ENCODE measurements around the gene DGCR6. TPM values are rescaled to one million over a fixed set of nuclear protein-coding genes. Genes with fewer than 3 reads are reported as not detected.
"Not testable (repeated sequence)": the region's sequence is repeated elsewhere in the genome, so short reads cannot be mapped to it uniquely, and the experiment has no call there.

The DGCR6 gene
- total RNA-seq, 1 experiment from 2014 or later = 1.8 TPM

DNA sequence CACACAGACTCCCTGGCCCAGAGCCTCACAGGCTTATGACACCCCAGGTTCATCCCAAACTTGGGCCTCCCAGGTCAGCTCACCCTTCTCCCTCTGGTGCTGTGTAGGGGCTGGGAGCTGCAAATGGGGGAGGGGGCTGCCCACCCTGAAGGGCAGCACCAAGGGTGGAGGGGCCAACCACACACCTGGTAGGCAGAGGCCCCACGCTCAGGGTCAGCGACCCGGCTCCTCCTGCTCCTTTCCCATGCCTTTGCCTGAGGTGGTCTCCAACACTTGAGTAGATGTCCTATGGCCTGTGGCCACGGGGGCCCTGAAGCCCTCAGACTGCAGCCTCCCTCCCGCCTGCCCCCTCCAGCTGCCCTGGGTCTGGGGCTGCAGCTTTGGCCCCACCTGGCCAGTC lies 3.4 kb downstream of the DGCR6 start:
- no peak overlapping the region for H2BK120ac ChIP-seq (ENCODE audit: low read depth, low read length, poor library complexity, severe bottlenecking)
- H3K79me1 ChIP-seq (ENCODE audit: insufficient read depth, low read depth, low read length, poor library complexity, severe bottlenecking) = no peaks in the 10 kb centered on the region
- H2AK5ac ChIP-seq (ENCODE audit: insufficient read length, low read length) = no peak overlapping the region
- H3K27ac Mint-ChIP-seq = no peak overlapping the region
- H3K56ac ChIP-seq (ENCODE audit: insufficient read length, low read depth, low read length) = no peak overlapping the region
- no peak overlapping the region for H2AFZ ChIP-seq (ENCODE audit: low read length)
- H3K23ac ChIP-seq (ENCODE audit: insufficient read length, low read depth, low read length) = no peak overlapping the region
- H3K27me3 ChIP-seq (ENCODE audit: insufficient read depth, low read length) = no peaks in the 10 kb centered on the region
- H3K9me3 Mint-ChIP-seq = no peaks in the 10 kb centered on the region
- no peaks in the 10 kb centered on the region for H3K36me3 Mint-ChIP-seq (ENCODE audit: insufficient read depth in 1 of 3, low read depth in 3 of 3)
- TF ChIP-seq, protein P1, sequence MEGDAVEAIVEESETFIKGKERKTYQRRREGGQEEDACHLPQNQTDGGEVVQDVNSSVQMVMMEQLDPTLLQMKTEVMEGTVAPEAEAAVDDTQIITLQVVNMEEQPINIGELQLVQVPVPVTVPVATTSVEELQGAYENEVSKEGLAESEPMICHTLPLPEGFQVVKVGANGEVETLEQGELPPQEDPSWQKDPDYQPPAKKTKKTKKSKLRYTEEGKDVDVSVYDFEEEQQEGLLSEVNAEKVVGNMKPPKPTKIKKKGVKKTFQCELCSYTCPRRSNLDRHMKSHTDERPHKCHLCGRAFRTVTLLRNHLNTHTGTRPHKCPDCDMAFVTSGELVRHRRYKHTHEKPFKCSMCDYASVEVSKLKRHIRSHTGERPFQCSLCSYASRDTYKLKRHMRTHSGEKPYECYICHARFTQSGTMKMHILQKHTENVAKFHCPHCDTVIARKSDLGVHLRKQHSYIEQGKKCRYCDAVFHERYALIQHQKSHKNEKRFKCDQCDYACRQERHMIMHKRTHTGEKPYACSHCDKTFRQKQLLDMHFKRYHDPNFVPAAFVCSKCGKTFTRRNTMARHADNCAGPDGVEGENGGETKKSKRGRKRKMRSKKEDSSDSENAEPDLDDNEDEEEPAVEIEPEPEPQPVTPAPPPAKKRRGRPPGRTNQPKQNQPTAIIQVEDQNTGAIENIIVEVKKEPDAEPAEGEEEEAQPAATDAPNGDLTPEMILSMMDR (conservative IDR thresholded peaks at IDR 0.05) = no peak
- H4K20me1 ChIP-seq (ENCODE audit: control insufficient read depth, insufficient read depth, insufficient read length) = no peaks in the 10 kb centered on the region
- DNase-seq = peak; percentile 5
- no peak overlapping the region for H3K14ac ChIP-seq (ENCODE audit: insufficient read depth, low read length)
- H3K27me3 Mint-ChIP-seq (ENCODE audit: low read depth) = no peaks in the 10 kb centered on the region
- H2BK5ac ChIP-seq (ENCODE audit: insufficient read length, low read length) = no peak overlapping the region
- H3K4ac ChIP-seq (ENCODE audit: low read depth, low read length) = no peak overlapping the region
- H4K91ac ChIP-seq (ENCODE audit: insufficient read length, low read depth, low read length) = no peak overlapping the region
- WGBS (ENCODE audit: extremely low coverage, insufficient read length, low lambda C conversion rate) = no CpG with 5 or more reads among the region's 5 CpGs
- H2BK12ac ChIP-seq (ENCODE audit: insufficient read length, low read depth, low read length) = no peak overlapping the region
- peaks cover 2% of the 10 kb centered on the region in 2 experiments for H3K4me1 Mint-ChIP-seq
- H3K4me2 ChIP-seq (ENCODE audit: insufficient read depth, insufficient read length, low read length) = no peak overlapping the region
- H3K23me2 ChIP-seq (ENCODE audit: insufficient read length, low read depth, low read length, poor library complexity, severe bottlenecking) = no peaks in the 10 kb centered on the region
- H3K4me1 ChIP-seq (ENCODE audit: insufficient read depth, low read length) = no peaks in the 10 kb centered on the region
- H3K79me2 ChIP-seq (ENCODE audit: insufficient read depth, low read length) = no peaks in the 10 kb centered on the region
- no peak overlapping the region for H3T11ph ChIP-seq (ENCODE audit: low read length)
- H2BK15ac ChIP-seq (ENCODE audit: low read depth, low read length) = no peak overlapping the region
- no peak overlapping the region for H3K27ac ChIP-seq (ENCODE audit: insufficient read length, low read depth, low read length)
- no peak overlapping the region for H4K5ac ChIP-seq (ENCODE audit: insufficient read length, low read depth, low read length)
- no peaks in the 10 kb centered on the region for H3K9me3 ChIP-seq (ENCODE audit: control insufficient read depth, low read depth, low read length)
- no peak overlapping the region for H3K18ac ChIP-seq (ENCODE audit: insufficient read length, low read depth, low read length)
- no peak overlapping the region for H3K9ac ChIP-seq (ENCODE audit: extremely low read depth, insufficient read length, low read length)
- no peak overlapping the region for H4K8ac ChIP-seq (replicated peaks; ENCODE audit: insufficient read length, low read depth, low read length)
- no peak overlapping the region for H2BK20ac ChIP-seq (ENCODE audit: low read depth, low read length, poor library complexity, severe bottlenecking)
- no peak overlapping the region for H3K4me3 Mint-ChIP-seq

DNA sequence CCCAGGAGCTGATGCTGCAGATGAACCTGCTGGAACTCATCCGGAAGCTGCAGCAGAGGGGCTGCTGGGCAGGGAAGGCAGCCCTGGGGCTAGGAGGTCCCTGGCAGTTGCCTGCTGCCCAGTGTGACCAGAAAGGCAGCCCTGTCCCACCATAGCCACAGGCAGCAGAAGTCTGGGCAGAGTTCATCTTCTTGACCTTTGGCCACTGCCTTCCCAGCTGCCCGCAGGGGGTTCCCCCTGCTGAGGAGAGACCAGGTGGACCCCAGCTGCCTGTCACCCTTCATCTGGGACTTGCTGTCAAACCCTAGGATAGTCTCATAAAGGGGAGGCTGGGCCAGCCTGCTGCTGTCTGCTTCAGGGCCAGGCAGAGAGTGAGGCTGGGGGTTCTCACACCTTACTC lies 5.4 kb downstream of the DGCR6 start:
- not testable (repeated sequence) for H3K4me3 Mint-ChIP-seq; H2BK20ac ChIP-seq (ENCODE audit: low read depth, low read length, poor library complexity, severe bottlenecking); H2BK12ac ChIP-seq (ENCODE audit: insufficient read length, low read depth, low read length); DNase-seq; H3K23ac ChIP-seq (ENCODE audit: insufficient read length, low read depth, low read length); H3K9me3 ChIP-seq (ENCODE audit: control insufficient read depth, low read depth, low read length); H3K9me3 Mint-ChIP-seq; H3K79me2 ChIP-seq (ENCODE audit: insufficient read depth, low read length); H3K27ac ChIP-seq (ENCODE audit: insufficient read length, low read depth, low read length); H2AFZ ChIP-seq (ENCODE audit: low read length); H3K79me1 ChIP-seq (ENCODE audit: insufficient read depth, low read depth, low read length, poor library complexity, severe bottlenecking); H3K4ac ChIP-seq (ENCODE audit: low read depth, low read length); H4K8ac ChIP-seq (replicated peaks; ENCODE audit: insufficient read length, low read depth, low read length); H3K36me3 Mint-ChIP-seq (ENCODE audit: insufficient read depth in 1 of 3, low read depth in 3 of 3); H2AK5ac ChIP-seq (ENCODE audit: insufficient read length, low read length); H2BK5ac ChIP-seq (ENCODE audit: insufficient read length, low read length); H2BK120ac ChIP-seq (ENCODE audit: low read depth, low read length, poor library complexity, severe bottlenecking); H3K9ac ChIP-seq (ENCODE audit: extremely low read depth, insufficient read length, low read length); H3T11ph ChIP-seq (ENCODE audit: low read length); H3K4me1 ChIP-seq (ENCODE audit: insufficient read depth, low read length); H3K56ac ChIP-seq (ENCODE audit: insufficient read length, low read depth, low read length); H2BK15ac ChIP-seq (ENCODE audit: low read depth, low read length); H3K27me3 Mint-ChIP-seq (ENCODE audit: low read depth); H3K23me2 ChIP-seq (ENCODE audit: insufficient read length, low read depth, low read length, poor library complexity, severe bottlenecking); H3K14ac ChIP-seq (ENCODE audit: insufficient read depth, low read length); H3K27me3 ChIP-seq (ENCODE audit: insufficient read depth, low read length); H3K18ac ChIP-seq (ENCODE audit: insufficient read length, low read depth, low read length); H4K20me1 ChIP-seq (ENCODE audit: control insufficient read depth, insufficient read depth, insufficient read length); H3K4me1 Mint-ChIP-seq; H4K91ac ChIP-seq (ENCODE audit: insufficient read length, low read depth, low read length); H4K5ac ChIP-seq (ENCODE audit: insufficient read length, low read depth, low read length); H3K4me2 ChIP-seq (ENCODE audit: insufficient read depth, insufficient read length, low read length); H3K27ac Mint-ChIP-seq
- WGBS (ENCODE audit: extremely low coverage, insufficient read length, low lambda C conversion rate) = no CpG with 5 or more reads among the region's 2 CpGs
